SK-N-SH treated with all-trans-retinoic acid at 6 μM for 48 hours (cell line): Measurements from ENCODE around the gene YEATS2.

Experiments used
- BACH2 ChIP-seq: fragments of 250-450 bp; sonication (Bioruptor Pico); IDR thresholded peaks from 2 replicates; pipeline ENCODE4 v1.9.0; 2021; ENCODE audit warnings: mild to moderate bottlenecking, borderline replicate concordance
- OSR1 ChIP-seq: fragments of 250-450 bp; sonication (Bioruptor Pico); IDR thresholded peaks from 2 replicates; pipeline ENCODE4 v1.8.0; 2022; ENCODE audit warnings: moderate library complexity, mild to moderate bottlenecking, inconsistent platforms
- PPARA ChIP-seq: fragments of 250-450 bp; sonication (Bioruptor Pico); IDR thresholded peaks from 2 replicates; pipeline ENCODE4 v1.5.0; 2020; ENCODE audit warnings: mild to moderate bottlenecking, borderline replicate concordance
- SNAI2 ChIP-seq: fragments of 250-450 bp; sonication (Bioruptor Pico); IDR thresholded peaks from 2 replicates; pipeline ENCODE4 v1.5.0; 2020; ENCODE audit warnings: mild to moderate bottlenecking, moderate library complexity
- ZC3H10 ChIP-seq: fragments of 250-450 bp; sonication (Bioruptor Pico); IDR thresholded peaks from 2 replicates; pipeline ENCODE4 v1.5.1; 2021; ENCODE audit warnings: mild to moderate bottlenecking, moderate library complexity
- TF ChIP-seq, protein P1 (sequence below): fragments of 250-450 bp; sonication (Bioruptor Pico); IDR thresholded peaks from 2 replicates; pipeline ENCODE4 v1.5.1; 2020; ENCODE audit warnings: low read depth, mild to moderate bottlenecking, moderate library complexity

DNA sequence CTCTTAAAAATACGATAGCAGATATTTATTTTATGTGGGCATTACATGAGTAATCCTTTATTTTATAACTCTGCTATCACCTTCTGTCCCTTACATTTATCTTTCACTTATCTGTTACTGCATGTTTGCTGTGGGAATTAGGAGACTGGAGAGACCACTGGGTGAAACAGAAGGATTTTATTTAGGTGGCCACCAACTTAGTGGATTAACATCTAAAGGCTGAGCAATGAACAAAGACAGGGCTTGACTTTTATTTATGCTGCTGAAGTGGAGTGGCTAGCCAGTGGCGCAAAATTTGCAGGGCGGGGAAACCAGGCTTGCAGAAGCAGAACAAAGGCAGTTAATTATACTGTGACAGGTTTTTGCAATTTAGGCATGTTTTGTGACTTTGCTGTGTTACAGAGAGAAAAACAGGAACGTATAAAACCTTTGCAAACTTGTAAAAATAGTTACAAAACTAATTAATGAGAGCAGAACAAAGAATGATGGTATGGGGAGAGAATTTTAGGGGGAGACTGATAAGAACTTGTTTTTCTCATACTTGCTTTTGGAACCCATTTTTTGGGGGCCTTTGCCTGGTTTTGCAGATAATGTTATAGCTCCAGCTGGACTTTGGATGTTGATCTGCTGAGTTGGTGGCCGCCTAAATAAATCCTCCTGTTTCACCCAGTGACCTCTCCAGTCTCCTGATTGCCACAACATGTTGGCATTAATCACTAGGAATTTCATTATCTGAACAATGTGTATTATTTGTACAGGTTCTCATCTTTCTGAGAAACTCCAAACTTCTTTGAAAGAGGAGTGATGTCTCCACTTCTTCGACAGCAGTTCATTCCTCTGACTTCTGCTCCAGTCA is 44.2 kb upstream of the YEATS2 start:
- TF ChIP-seq, protein P1, sequence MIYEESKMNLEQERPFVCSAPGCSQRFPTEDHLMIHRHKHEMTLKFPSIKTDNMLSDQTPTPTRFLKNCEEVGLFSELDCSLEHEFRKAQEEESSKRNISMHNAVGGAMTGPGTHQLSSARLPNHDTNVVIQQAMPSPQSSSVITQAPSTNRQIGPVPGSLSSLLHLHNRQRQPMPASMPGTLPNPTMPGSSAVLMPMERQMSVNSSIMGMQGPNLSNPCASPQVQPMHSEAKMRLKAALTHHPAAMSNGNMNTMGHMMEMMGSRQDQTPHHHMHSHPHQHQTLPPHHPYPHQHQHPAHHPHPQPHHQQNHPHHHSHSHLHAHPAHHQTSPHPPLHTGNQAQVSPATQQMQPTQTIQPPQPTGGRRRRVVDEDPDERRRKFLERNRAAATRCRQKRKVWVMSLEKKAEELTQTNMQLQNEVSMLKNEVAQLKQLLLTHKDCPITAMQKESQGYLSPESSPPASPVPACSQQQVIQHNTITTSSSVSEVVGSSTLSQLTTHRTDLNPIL (CRISPR knock-in tag), result no peak
- no peak for TF ChIP-seq OSR1 (CRISPR knock-in tag)
- TF ChIP-seq SNAI2, result no peak
- TF ChIP-seq PPARA (CRISPR knock-in tag), result no peak
- no peak for TF ChIP-seq BACH2
- no peak for TF ChIP-seq ZC3H10
